Muscle of back (tissue), 11 donors: ENCODE results near the gene FXYD6. TPM values are rescaled to one million over a fixed set of nuclear protein-coding genes. Genes with fewer than 3 reads are reported as not detected.
A peak's percentile ranks its signal among the peaks of the same experiment; 100 is the strongest.

Experiments
- DNase-seq, 3 donors: peaks; one replicate each; pipeline versions ENCODE4 v3.0.0 to v3.0.0-alpha.2; 2013
- polyA plus RNA-seq, 10 donors: library from polyadenylated mRNA; unstranded; fragments of 120-200 nt; gene quantifications; one replicate each; pipeline ENCODE4 v1.2.1, GENCODE V29; 2013; ENCODE audit not compliant: insufficient read length in 10 of 10

The FXYD6 gene
- polyA plus RNA-seq, 10 donors, result 122 to 200 (median 170) TPM

- DNase-seq, result no peak
These were observed 14.9 kb upstream of the FXYD6 start for GRCh38 chr11:117891362-117891761.

- DNase-seq, result no peak
These were observed 11.7 kb upstream of the FXYD6 start for GRCh38 chr11:117888139-117888566.

- no peak for DNase-seq
These were observed 11.1 kb upstream of the FXYD6 start for GRCh38 chr11:117887431-117888138.

GRCh38 chr11:117885777-117886176 lies 9.3 kb upstream of the FXYD6 start:
- DNase-seq, result peak; percentile 86 to 94 (median 89)

GRCh38 chr11:117884994-117885393 lies 8.5 kb upstream of the FXYD6 start:
- peak in 2 of 3 donors; percentile 29 to 38 for DNase-seq

- DNase-seq, result no peak
These were observed 6.6 kb upstream of the FXYD6 start for GRCh38 chr11:117883063-117883462.

- DNase-seq, result peak in 1 of 3 donors; percentile 45
These were observed 6.0 kb upstream of the FXYD6 start for GRCh38 chr11:117882311-117882905.

GRCh38 chr11:117881217-117881616 lies 4.8 kb upstream of the FXYD6 start:
- no peak for DNase-seq

- no peak for DNase-seq
These were observed 3.3 kb upstream of the FXYD6 start for GRCh38 chr11:117879516-117880480.

GRCh38 chr11:117878939-117879475 lies 2.5 kb upstream of the FXYD6 start:
- DNase-seq, result no peak

GRCh38 chr11:117878314-117878938 lies 2.0 kb upstream of the FXYD6 start:
- no peak for DNase-seq

- DNase-seq, result peak in 1 of 3 donors; percentile 66
These were observed 794 bp upstream of the FXYD6 start for GRCh38 chr11:117877120-117877784.

- no peak for DNase-seq
These were observed 458 bp downstream of the FXYD6 start for GRCh38 chr11:117876059-117876340.

GRCh38 chr11:117875382-117876058 lies 938 bp downstream of the FXYD6 start:
- DNase-seq, result peak in 1 of 3 donors; percentile 60

- DNase-seq, result peak in 1 of 3 donors; percentile 53
These were observed 1.5 kb downstream of the FXYD6 start for GRCh38 chr11:117874910-117875381.

GRCh38 chr11:117874253-117874909 lies 2.1 kb downstream of the FXYD6 start:
- peak in 1 of 3 donors; percentile 35 for DNase-seq

GRCh38 chr11:117873828-117874125 lies 2.7 kb downstream of the FXYD6 start:
- no peak for DNase-seq

- DNase-seq, result no peak
These were observed 3.3 kb downstream of the FXYD6 start for GRCh38 chr11:117872975-117873827.

- DNase-seq, result peak in 1 of 3 donors; percentile 41
These were observed 4.0 kb downstream of the FXYD6 start for GRCh38 chr11:117872420-117872961.
